PC-3 (cell line): ENCODE data around the gene SEMA5A.

Experiments
- EZH2 ChIP-seq: fragments of 300-600 bp; sonication (generic); IDR thresholded peaks from one replicate; pipeline ENCODE4 v1.6.1; 2017; ENCODE audit warnings: antibody characterized with exemption, mild to moderate bottlenecking, low read length; ENCODE audit not compliant: unreplicated experiment
- EZH2phosphoT487 ChIP-seq: fragments of 300-600 bp; sonication (generic); IDR thresholded peaks from 2 replicates; pipeline ENCODE4 v1.6.1; 2018; ENCODE audit warnings: mild to moderate bottlenecking, antibody characterized with exemption, low read length, borderline replicate concordance

DNA sequence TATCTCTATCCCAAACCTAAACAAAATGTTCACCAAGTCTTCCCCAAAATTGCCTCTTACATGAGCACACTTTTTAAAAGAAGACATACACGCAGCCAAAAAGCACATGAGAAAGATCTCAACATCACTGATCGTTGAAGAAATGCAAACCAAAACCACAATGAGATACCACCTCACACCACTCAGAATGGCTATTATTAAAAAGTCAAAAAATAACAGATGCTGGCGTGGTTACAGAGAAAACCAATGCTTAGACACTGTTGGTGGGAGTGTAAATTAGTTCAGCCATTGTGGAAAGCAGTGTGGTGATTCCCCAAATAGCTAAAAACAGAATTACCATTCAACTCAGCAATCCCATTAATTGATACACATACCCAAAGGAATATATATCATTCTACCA is 83.8 kb downstream of the SEMA5A start:
- TF ChIP-seq EZH2: no peak
- TF ChIP-seq EZH2phosphoT487: no peak
